Measurements from ENCODE around the gene PHF12.
"Not testable (repeated sequence)": the region's sequence is repeated elsewhere in the genome, so short reads cannot be mapped to it uniquely, and the experiment has no call there.

The PHF12 gene

GRCh38 chr17:28935744-28936460 lies 15.4 kb downstream of the PHF12 start:
- DNase-seq (ENCODE audit: low read depth in 2 of 2) = no peak

GRCh38 chr17:28934508-28934907 lies 16.8 kb downstream of the PHF12 start:
- not testable (repeated sequence) for DNase-seq (ENCODE audit: low read depth in 2 of 2)

GRCh38 chr17:28929787-28930186 lies 21.5 kb downstream of the PHF12 start:
- DNase-seq (ENCODE audit: low read depth in 2 of 2) = no peak

GRCh38 chr17:28928061-28928460 lies 23.3 kb downstream of the PHF12 start:
- DNase-seq (ENCODE audit: low read depth in 2 of 2) = peak in 1 of 2 donors; percentile 23

GRCh38 chr17:28926786-28927185 lies 24.5 kb downstream of the PHF12 start:
- no peak for DNase-seq (ENCODE audit: low read depth in 2 of 2)

DNA sequence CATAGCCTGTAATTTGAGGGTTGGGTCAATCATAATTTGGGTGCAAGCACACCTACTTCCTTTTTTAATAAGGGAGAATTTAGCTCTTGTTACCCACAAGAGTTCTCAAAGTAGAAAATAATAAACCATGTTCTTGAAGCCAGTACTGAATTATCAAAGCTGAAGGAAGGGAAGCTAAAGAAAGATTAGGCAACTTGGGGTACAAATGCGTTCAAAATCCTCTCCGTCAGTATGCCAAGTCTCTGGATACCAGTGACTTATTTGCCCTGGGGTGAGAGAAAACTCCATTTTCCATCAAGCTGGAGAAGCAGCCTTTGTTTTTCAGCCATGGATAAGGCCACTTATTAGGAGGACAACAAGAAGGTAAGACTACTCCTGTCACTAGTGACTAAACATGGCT lies 25.0 kb downstream of the PHF12 start:
- DNase-seq (ENCODE audit: low read depth in 2 of 2) = no peak

GRCh38 chr17:28925912-28926365 lies 25.4 kb downstream of the PHF12 start:
- peak in 1 of 2 donors; percentile 24 for DNase-seq (ENCODE audit: low read depth in 2 of 2)

DNA sequence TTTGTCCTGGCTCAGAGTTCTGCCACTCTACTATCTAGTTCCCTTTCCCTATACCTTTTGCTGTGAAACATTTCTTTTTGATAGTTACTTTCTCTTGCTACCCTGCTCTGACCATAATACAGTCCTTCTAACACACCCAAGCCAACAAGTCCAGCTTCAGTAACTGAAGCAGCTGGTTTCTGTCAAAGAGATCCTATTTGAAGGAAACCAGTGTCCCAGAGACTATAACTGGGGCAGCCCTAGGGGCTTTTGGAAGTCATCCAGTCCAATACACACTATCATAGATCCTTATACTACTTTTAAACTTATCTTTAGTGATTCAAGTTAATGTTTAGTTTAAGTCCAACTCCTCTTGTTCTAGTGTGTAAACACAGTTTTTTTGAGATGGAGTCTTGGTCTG lies 31.1 kb downstream of the PHF12 start:
- no peak for DNase-seq (ENCODE audit: low read depth in 2 of 2)

DNA sequence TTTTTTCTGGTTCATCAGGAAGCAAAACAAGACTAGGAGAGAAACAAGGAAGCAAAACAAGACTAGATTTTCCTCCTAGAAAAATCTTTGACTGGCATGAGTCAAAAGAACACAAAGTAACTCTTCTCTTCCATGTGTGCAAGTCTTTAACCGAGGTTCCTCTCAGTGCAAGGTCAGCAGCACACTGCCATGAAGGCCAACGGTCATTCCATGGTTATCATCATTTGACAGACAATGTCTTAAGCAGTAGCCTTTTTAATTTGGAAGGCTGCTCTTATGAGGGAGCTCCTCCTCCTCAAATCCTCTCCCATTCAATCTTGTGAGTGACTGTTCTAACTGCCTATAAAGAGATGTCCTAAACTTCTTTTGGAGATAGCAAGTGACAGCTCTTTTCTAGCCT lies 33.0 kb downstream of the PHF12 start:
- DNase-seq (ENCODE audit: low read depth in 2 of 2) = no peak

GRCh38 chr17:28917465-28917864 lies 33.9 kb downstream of the PHF12 start:
- DNase-seq (ENCODE audit: low read depth in 2 of 2) = no peak

DNA sequence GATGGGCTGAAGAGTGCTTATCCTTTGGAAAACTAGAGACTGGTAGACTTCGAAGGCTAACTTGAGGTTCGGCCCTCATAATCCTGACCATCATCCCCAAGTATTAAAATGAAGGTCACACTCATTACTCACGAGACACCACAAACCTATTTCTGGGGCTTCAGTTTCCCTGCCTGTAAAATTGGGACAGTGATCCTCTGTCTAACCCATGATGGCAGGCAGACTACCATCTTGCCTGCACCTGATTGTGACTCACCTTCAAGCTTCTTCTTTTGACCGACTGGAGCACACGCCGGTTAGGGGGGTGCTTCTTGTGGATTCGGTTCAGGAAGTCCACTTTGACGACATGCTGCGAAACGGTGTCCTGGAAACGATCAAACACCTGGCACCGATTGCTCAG lies 34.3 kb downstream of the PHF12 start:
- DNase-seq (ENCODE audit: low read depth in 2 of 2) = no peak

GRCh38 chr17:28916302-28916934 lies 34.9 kb downstream of the PHF12 start:
- no peak for DNase-seq (ENCODE audit: low read depth in 2 of 2)

DNA sequence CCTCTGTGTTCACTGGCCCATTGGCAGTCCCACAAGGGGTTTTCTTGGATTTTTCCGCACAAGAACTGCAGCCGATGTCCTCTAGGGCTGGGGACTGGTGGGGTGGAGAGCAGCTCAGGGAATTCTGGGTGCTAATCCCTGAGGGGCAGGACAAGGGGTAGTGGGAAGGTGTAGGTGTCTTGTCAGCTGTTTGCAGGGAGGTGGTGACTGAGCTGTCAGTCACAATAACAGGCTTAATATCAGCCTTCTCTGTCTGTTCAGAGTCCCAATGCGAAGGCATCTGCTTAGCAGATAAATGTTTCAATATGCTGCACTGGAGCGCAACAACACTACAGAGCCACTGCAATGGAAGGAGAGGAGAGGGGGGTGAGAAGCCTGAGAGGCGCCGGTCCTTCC lies 38.4 kb downstream of the PHF12 start:
- no peak for DNase-seq (ENCODE audit: low read depth in 2 of 2)

DNA sequence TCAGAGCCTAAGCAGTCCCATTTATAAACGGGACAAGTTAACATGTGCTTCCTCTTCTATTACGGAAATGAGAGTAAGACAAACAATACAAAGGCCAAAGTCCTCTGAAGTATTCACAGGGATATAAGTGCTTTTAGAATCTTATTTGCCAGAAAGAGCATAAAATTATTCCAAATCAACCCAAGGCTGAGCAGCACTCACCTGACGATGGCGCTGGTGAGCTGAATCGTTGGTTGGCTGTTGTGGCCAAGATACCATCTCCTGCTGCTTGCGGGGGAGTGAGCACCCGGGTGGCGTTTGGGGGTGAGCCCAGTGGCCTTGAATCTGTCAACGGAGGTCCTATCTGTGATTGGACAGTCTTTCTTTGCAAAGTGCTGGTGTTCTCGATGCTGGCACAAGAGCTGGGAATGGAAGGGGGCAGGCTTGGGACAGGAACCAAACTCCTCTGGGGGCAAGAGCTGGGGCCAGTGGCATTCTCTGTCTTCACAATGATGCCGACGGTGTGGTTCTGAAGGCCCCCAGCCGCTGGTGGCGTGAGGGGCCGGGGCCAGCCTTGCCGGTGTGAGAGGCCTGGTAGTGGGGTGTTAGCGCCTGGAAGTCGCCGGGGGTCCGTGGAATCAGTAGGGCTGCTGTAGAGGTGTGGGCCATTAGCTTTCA lies 38.9 kb downstream of the PHF12 start:
- no peak for DNase-seq (ENCODE audit: low read depth in 2 of 2)

DNA sequence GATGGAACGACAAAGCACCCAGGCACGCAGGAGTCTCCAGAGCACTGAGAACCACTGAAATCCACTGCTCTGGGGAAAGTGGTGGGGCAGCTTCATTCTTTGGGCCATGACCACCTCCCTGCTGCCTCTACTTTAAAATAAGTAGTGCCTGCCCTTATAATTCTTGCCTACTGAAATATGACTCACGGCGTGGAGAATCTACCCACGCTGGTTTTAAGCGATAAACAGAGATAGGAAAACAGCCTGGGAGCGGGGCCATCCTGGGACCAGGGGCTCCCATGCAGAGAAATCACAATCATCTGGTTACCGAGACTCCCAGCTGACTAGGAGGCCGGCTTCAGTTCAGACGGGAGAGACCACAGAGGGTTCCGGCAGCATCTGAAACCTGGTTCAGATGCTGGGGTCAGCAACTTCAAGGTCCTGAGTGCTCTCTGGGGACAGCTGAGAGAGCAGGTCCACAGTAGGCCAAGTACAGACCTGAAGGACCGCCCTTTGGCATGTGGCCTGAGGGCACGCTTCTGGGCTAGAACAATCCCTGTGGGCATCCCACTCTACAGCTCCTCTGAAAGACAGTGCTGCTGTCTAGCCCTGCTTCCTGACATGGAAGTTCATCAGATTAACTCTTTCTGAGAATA lies 39.8 kb downstream of the PHF12 start:
- no peak for DNase-seq (ENCODE audit: low read depth in 2 of 2)

GRCh38 chr17:28910534-28910933 lies 40.8 kb downstream of the PHF12 start:
- no peak for DNase-seq (ENCODE audit: low read depth in 2 of 2)

GRCh38 chr17:28908640-28909167 lies 42.6 kb downstream of the PHF12 start:
- DNase-seq (ENCODE audit: low read depth in 2 of 2) = no peak

DNA sequence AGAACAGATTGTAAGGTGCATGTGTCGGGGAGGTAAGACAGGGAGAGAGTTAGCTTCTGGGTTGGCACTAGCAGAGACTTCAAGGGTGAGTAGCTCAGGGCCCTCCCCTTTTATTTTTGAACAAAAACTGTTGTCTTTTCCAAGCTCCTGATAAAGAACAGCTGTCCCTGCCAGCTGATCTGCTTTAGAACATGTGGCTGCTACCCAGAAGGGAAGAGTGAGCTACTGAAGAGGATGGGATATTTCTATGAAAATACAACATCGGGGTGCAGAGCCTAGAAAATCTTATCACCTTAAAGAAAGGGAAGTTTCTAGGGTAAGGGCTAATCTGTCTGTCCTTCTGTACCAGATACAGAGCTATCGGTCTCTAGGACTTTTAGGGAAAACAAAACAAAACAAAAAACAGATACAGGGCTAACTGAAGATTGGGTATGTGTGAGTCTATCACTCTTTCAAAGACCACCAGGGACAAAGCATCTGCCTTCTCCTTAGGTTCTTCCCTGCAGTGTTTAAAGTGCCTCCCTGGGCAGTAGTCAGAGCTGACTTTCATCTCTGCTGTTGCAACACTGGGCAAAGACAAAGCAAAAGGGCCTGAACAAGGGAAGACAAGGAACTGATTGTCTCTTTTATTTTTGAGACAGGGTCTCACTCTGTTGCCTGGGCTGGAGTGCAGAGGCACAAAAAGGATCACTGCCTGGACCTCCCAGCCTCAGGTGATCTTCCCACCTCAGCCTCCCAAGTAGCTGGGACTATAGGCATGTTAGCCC lies 43.4 kb downstream of the PHF12 start:
- no peak for DNase-seq (ENCODE audit: low read depth in 2 of 2)

DNA sequence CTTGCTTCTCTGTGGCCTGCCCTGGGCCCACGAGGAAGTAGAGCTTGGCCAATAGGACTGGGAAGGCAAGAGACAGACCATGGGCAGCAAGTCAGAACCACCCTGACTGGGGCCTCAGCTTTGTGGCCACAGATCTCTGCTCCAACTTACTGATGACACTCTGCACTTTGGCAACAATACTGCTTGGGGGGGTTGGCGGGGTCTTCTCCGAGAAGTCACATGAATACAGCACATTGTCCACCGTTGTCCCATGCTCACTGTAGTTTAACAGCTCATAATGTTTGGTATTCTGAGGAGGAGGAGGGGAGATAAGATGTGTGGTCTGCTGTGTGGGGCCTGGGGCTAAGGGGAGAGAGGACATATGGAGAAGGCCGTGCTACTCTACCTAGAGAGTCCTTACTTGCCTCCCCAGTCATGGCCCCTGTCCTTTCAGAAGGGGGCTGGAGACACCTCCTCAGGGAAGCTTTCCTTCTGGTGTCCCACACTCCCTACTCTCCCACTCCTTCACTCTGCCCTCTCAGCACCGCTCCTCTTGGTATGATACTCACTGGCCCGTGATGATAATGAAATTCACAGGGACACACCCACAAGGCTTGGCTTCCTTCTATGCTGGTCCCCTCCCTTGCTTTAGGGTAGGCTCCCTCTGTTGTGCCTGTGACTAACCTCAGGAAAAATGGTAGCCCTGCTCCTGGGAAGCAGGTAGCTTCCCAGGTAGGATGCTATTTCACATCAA lies 44.4 kb downstream of the PHF12 start:
- DNase-seq (ENCODE audit: low read depth in 2 of 2) = no peak

DNA sequence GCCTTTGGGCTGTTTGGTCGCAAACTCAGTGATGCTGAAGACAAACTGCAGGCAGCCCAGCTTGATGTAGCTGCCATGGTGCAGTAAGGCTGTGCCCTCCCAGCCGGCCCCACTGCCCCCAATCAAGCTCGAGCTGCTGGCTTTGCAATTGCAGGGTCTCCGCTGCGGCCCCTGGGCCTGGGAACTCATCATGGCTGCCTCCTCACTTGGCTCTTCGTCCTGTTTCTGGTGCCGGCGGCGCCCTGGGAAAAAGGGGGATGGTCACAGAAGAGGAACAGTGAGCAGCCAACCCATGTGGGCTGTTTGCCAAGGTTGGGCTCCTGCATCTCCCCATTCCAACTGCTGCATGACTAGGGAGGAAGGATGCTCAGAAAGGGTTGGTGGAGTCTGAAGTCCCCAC lies 45.0 kb downstream of the PHF12 start:
- DNase-seq (ENCODE audit: low read depth in 2 of 2) = no peak

DNA sequence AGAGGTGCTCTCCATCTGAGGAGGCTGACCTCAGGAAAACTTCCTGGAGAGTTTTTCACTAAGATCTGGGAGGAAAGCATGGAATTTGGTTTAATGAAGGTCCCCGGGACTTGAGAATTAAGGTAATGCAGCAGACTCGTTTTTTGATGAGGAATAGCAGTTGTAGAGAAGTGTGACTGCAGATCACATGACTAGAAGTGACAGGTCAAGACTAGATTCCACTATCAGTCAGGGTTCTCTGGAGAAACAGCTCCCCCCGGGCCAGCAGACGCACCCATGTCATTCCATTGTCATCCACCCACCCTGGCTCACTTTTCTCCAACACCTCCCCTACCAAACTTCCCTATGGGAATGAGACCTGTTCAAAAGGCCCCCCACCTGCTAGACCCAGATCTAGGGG lies 46.5 kb downstream of the PHF12 start:
- no peak for DNase-seq (ENCODE audit: low read depth in 2 of 2)

All from stimulated activated CD8-positive, alpha-beta memory T cell treated with anti-CD3 and anti-CD28 coated beads, Interleukin-15, amount 100 ng/mL, for 48 hours (primary cell).